K562 (cell line): Measurements from ENCODE around the gene MMP15. TPM values are rescaled to one million over a fixed set of nuclear protein-coding genes. Genes with fewer than 3 reads are reported as not detected.

Experiments used
- ARHGAP35 ChIP-seq: fragments of 450-650 bp; IDR thresholded peaks from 2 replicates; pipeline ENCODE4 v1.6.1; 2018; ENCODE audit not compliant: partially characterized antibody
- ARNT ChIP-seq, 2 experiments: fragments of 450-650 bp; IDR thresholded peaks; 2 replicates each; pipeline ENCODE4 v1.6.1; 2016; ENCODE audit warnings: mild to moderate bottlenecking in 1 of 2
- FIP1L1 ChIP-seq: fragments of 200-400 bp; formaldehyde crosslinking; IDR thresholded peaks from 2 replicates; pipeline ENCODE4 v1.6.1; 2018; ENCODE audit warnings: mild to moderate bottlenecking, low read depth, low read length; ENCODE audit not compliant: poor library complexity, severe bottlenecking
- FOXJ2 ChIP-seq: fragments of 200-800 bp; sonication (Bioruptor generic); IDR thresholded peaks from 2 replicates; pipeline ENCODE4 v1.6.1; 2016; ENCODE audit warnings: missing genetic modification characterization, missing compliant biosample characterization
- HDAC6 ChIP-seq: IDR thresholded peaks from 2 replicates; pipeline ENCODE4 v1.6.1; 2012; ENCODE audit warnings: low read depth, mild to moderate bottlenecking, control low read depth, inconsistent platforms, low read length, moderate library complexity
- LCOR ChIP-seq: sonication (generic); formaldehyde crosslinking; IDR thresholded peaks from 2 replicates; pipeline ENCODE4 v1.8.0; 2022; ENCODE audit warnings: mild to moderate bottlenecking, missing genetic modification reagents
- RAD21 ChIP-seq, 2 experiments: fragments of 250-450 bp in 1 of 2; fragments of 450-650 bp in 1 of 2; sonication (Bioruptor Pico) in 1 of 2; formaldehyde crosslinking in 1 of 2; IDR thresholded peaks in 1 of 2; conservative IDR thresholded peaks in 1 of 2; 2 replicates each; pipeline versions ENCODE4 v1.4.0 to v1.8.0; 2020 to 2022; ENCODE audit warnings: mild to moderate bottlenecking in 2 of 2, moderate library complexity in 1 of 2
- RBM17 ChIP-seq: fragments of 200-400 bp; formaldehyde crosslinking; IDR thresholded peaks from 2 replicates; pipeline ENCODE4 v1.6.1; 2017; ENCODE audit warnings: low read depth, mild to moderate bottlenecking, low read length, borderline replicate concordance
- TEAD4 ChIP-seq, 2 experiments: sonication (generic) in 1 of 2; formaldehyde crosslinking in 1 of 2; IDR thresholded peaks; 2 replicates each; pipeline versions ENCODE4 v1.6.1 to v1.8.0; 2012 to 2022; ENCODE audit warnings: borderline replicate concordance in 1 of 2, inconsistent platforms in 1 of 2, low read length in 1 of 2, mild to moderate bottlenecking in 1 of 2, missing genetic modification reagents in 1 of 2
- TRIM24 ChIP-seq, 2 experiments: fragments of 450-650 bp; IDR thresholded peaks; 2 replicates each; pipeline ENCODE4 v1.6.1; 2016
- ZFPM2 ChIP-seq: fragments of 250-450 bp; sonication (Bioruptor Pico); IDR thresholded peaks from 2 replicates; pipeline ENCODE4 v1.5.1; 2022; ENCODE audit warnings: mild to moderate bottlenecking
- ZKSCAN3 ChIP-seq: fragments of 250-450 bp; sonication (Bioruptor Pico); IDR thresholded peaks from 2 replicates; pipeline ENCODE4 v1.4.0; 2020
- ZNF184 ChIP-seq: sonication (generic); formaldehyde crosslinking; IDR thresholded peaks from 2 replicates; pipeline ENCODE4 v1.5.0; 2020; ENCODE audit warnings: missing genetic modification reagents
- polyA plus RNA-seq, 8 experiments: library from polyadenylated mRNA; depleted of rRNA in 4 of 8; stranded (reverse) in 5 of 8; unstranded in 3 of 8; fragments of >200 nt; fragmentation: Nextera tagmentation in 2 of 8; fragmentation: Illumina TruSeq in 1 of 8; extraction: Ambion mirVana in 2 of 8; extraction: Trizol in 1 of 8; gene quantifications; 2 replicates each; pipeline versions ENCODE4 v1.2.1 to v1.2.3, GENCODE V29; 2011 to 2014; ENCODE audit warnings: inconsistent platforms in 1 of 8, missing spikeins in 1 of 8
- total RNA-seq, 7 experiments: library from RNA; depleted of rRNA in 6 of 7; stranded (reverse); fragments of >200 nt in 6 of 7; fragmentation: Illumina TruSeq in 2 of 7; extraction: Trizol in 2 of 7; gene quantifications; 2 replicates each; pipeline versions ENCODE4 v1.2.1 to v1.2.3, GENCODE V29; 2011 to 2021; ENCODE audit warnings: low replicate concordance in 1 of 7
- TF ChIP-seq, protein P1 (sequence below): sonication (generic); formaldehyde crosslinking; IDR thresholded peaks from 2 replicates; pipeline ENCODE4 v1.8.0; 2022; ENCODE audit warnings: missing genetic modification reagents, mild to moderate bottlenecking, moderate library complexity, borderline replicate concordance

MMP15 gene
- total and polyA plus RNA-seq, 9 of the 15 experiments (the other 6 are each of a cell fraction or from before 2014, with no cell fraction given): 0.01 to 20.4 (median 5.5) TPM

DNA sequence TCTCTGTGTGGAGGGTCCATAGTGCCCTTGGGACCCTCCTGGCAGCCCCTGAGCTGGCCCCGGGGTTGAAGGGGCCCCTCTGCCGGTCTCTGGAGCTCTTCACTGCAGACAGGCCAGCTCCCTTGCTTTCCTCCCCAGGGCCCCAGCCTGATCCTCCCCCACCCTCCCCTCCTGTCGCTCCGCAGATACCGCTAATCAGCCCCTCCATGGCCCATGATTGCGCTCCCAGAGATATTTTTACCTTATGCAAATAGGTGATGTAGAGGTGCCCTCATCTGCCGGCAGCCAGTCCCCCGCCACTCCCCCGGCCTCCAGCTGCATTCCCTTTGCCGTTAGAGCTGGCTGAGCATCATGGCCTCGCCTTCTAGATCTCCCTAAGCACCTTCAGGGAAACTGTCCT lies 9.2 kb downstream of the MMP15 start (continued):
- no peak for TF ChIP-seq ZFPM2 (CRISPR knock-in tag)
- no peak for TF ChIP-seq FIP1L1
- no peak for TF ChIP-seq ZKSCAN3
- TF ChIP-seq ZNF184: no peak
- no peak for TF ChIP-seq RBM17
- peak in 1 of 2 experiments; percentile 20; a peak in 1 of 4 replicates for TF ChIP-seq TRIM24 (IDR thresholded peaks at IDR 0.05)
- no peak for TF ChIP-seq ARNT (IDR thresholded peaks at IDR 0.05)
- TF ChIP-seq, protein P1, sequence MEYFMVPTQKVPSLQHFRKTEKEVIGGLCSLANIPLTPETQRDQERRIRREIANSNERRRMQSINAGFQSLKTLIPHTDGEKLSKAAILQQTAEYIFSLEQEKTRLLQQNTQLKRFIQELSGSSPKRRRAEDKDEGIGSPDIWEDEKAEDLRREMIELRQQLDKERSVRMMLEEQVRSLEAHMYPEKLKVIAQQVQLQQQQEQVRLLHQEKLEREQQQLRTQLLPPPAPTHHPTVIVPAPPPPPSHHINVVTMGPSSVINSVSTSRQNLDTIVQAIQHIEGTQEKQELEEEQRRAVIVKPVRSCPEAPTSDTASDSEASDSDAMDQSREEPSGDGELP (CRISPR knock-in tag): peak; percentile 62; the same call in 1 of the 2 replicates
- no peak for TF ChIP-seq RAD21 (CRISPR knock-in tag; conservative IDR thresholded peaks at IDR 0.05 in 1 of 2, IDR thresholded peaks at IDR 0.05 in 1 of 2)
- TF ChIP-seq ARHGAP35: no peak
- no peak for TF ChIP-seq HDAC6
- no peak for TF ChIP-seq FOXJ2 (tag)
- TF ChIP-seq TEAD4 (IDR thresholded peaks at IDR 0.05; ENCODE audit: low read length): peak; percentile 65
- no peak for TF ChIP-seq TEAD4 (CRISPR knock-in tag; IDR thresholded peaks at IDR 0.05; ENCODE audit: borderline replicate concordance)
- TF ChIP-seq LCOR: no peak
